ENCODE data around the gene RRP8. TPM values are rescaled to one million over a fixed set of nuclear protein-coding genes. Genes with fewer than 3 reads are reported as not detected.
A peak's percentile ranks its signal among the peaks of the same experiment; 100 is the strongest.

Gene RRP8
- total RNA-seq, 1 experiment from 2014 or later, result 35.5 TPM

DNA sequence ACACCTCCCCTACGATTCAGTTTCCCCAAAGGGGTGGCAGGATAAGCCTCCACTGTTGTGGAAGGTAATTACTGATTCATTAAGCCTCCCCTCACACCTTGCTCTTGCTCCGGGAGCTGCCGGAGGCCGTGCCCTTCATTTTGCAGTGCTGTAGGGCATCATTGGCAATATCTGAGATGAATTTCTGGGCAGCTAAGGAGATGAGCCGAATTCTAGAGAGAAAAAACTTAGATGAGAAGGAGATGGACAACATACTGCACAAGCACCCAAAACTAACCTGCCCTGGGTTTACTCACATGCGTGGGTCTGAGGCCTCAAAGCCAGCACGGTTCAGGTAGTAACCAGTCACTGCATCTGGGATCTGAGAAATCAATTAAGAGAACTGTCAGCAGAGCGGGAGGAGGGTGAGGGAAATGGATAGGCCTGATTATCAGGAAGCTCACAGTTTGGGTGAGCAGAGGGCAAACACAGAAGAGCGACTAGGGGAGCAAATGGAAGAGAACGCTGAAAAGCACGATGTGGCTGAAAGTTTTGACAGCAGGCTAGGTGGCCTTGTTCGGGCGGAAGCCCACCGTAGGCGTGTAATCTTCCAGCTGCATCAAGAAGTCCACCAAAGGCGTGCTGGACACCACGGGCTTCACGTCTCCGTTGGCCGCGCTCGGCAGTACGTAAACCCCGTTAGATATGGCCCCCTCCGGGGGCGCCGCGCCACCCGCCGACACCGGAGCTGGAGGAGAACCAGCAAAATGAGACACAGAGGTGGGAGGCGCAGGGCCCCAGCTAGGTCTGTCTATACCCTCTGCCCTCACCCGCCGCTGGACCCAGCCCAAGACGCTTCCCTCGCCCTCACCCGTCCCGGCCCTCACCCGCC lies 7.9 kb upstream of the RRP8 start:
- in situ Hi-C loops (cut with HindIII; ENCODE audit: low pct_unique_long_range_greater_than_20kb, low sequenced_read_pairs), result no loop called here
- no peak for DNase-seq (ENCODE audit: low read depth, low spot score)

GRCh38 chr11:6610591-6610990 lies 7.2 kb upstream of the RRP8 start:
- in situ Hi-C loops (cut with HindIII; ENCODE audit: low pct_unique_long_range_greater_than_20kb, low sequenced_read_pairs), result no loop called here
- no peak for DNase-seq (ENCODE audit: low read depth, low spot score)

DNA sequence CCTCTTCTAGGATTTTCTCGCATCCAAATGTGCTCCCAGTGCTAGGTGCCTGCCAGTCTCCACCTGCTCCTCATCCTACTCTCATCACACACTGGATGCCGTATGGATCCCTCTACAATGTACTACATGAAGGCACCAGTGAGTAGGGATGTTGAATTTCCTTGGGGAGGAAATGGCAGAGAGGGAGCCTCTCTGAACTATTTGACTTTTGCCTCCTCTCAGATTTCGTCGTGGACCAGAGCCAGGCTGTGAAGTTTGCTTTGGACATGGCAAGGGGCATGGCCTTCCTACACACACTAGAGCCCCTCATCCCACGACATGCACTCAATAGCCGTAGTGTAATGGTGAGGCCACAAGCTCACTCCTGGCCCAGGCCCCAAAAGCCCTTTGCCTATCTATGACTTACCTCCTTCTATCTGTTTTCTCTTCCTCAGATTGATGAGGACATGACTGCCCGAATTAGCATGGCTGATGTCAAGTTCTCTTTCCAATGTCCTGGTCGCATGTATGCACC lies 6.1 kb upstream of the RRP8 start:
- in situ Hi-C loops (cut with HindIII; ENCODE audit: low pct_unique_long_range_greater_than_20kb, low sequenced_read_pairs), result no loop called here

DNA sequence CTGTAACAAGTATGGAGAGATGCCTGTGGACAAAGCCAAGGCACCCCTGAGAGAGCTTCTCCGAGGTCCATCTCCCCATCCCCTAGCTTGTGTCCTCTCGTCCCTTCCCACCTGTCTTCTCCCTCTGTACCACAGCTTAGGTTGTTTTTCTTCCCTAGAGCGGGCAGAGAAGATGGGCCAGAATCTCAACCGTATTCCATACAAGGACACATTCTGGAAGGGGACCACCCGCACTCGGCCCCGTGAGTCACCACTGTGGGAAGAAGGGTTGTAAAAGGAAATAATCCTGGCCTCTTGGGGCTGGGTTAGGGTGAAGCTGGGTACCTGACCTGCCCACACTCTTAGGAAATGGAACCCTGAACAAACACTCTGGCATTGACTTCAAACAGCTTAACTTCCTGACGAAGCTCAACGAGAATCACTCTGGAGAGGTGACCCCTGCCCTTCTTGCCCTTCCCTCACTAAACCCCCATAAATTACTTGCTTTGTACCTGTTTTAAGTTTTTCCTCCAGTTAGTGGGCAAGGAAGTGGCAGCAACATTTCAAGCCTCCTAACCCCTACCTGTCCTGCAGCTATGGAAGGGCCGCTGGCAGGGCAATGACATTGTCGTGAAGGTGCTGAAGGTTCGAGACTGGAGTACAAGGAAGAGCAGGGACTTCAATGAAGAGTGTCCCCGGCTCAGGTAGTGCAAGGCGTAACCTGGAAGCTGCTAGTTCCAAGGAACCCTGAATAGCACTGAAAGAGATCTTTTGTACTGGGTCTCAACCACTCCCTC lies 5.5 kb upstream of the RRP8 start:
- in situ Hi-C loops (cut with HindIII; ENCODE audit: low pct_unique_long_range_greater_than_20kb, low sequenced_read_pairs), result no loop called here

More for the DNA sequence above, 6.1 kb upstream of the RRP8 start:
- no peak for DNase-seq (ENCODE audit: low read depth, low spot score)

GRCh38 chr11:6608011-6608410 lies 4.6 kb upstream of the RRP8 start:
- DNase-seq (ENCODE audit: low read depth, low spot score), result no peak
- in situ Hi-C loops (cut with HindIII; ENCODE audit: low pct_unique_long_range_greater_than_20kb, low sequenced_read_pairs), result no loop called here

More for the DNA sequence above, 5.5 kb upstream of the RRP8 start:
- DNase-seq (ENCODE audit: low read depth, low spot score), result no peak

GRCh38 chr11:6607190-6607795 lies 3.9 kb upstream of the RRP8 start:
- in situ Hi-C loops (cut with HindIII; ENCODE audit: low pct_unique_long_range_greater_than_20kb, low sequenced_read_pairs), result no loop called here

GRCh38 chr11:6606471-6607189 lies 3.2 kb upstream of the RRP8 start:
- peak; percentile 79 for DNase-seq (ENCODE audit: low read depth, low spot score)
- in situ Hi-C loops (cut with HindIII; ENCODE audit: low pct_unique_long_range_greater_than_20kb, low sequenced_read_pairs), result no loop called here

More at GRCh38 chr11:6607190-6607795, 3.9 kb upstream of the RRP8 start:
- DNase-seq (ENCODE audit: low read depth, low spot score), result no peak

DNA sequence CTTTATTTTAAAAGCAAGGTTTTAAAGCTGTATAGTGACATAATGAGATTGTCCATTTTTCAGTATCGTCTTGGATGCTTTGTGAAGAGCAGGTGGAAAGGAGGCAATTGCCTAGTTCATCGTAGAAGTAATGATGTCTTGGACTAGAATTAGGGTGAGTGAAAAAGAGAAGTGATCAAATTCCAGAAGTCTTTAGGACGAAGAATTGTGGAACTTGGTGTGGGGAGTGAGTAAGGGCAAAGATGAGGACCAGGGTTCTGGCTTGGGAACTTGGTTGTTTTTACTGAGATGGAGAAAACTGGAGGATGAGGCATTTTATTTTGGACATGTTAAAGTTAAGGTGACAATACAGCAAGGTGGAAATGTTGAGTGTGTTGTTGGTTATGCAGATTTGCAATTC lies 1.4 kb upstream of the RRP8 start:
- DNase-seq (ENCODE audit: low read depth, low spot score), result no peak
- in situ Hi-C loops (cut with HindIII; ENCODE audit: low pct_unique_long_range_greater_than_20kb, low sequenced_read_pairs), result no loop called here

GRCh38 chr11:6604081-6604626 lies 738 bp upstream of the RRP8 start:
- peak; percentile 63 for DNase-seq (ENCODE audit: low read depth, low spot score)
- in situ Hi-C loops (cut with HindIII; ENCODE audit: low pct_unique_long_range_greater_than_20kb, low sequenced_read_pairs), result no loop called here

GRCh38 chr11:6602096-6602940 lies 1.1 kb downstream of the RRP8 start:
- in situ Hi-C loops (cut with HindIII; ENCODE audit: low pct_unique_long_range_greater_than_20kb, low sequenced_read_pairs), result no loop called here

DNA sequence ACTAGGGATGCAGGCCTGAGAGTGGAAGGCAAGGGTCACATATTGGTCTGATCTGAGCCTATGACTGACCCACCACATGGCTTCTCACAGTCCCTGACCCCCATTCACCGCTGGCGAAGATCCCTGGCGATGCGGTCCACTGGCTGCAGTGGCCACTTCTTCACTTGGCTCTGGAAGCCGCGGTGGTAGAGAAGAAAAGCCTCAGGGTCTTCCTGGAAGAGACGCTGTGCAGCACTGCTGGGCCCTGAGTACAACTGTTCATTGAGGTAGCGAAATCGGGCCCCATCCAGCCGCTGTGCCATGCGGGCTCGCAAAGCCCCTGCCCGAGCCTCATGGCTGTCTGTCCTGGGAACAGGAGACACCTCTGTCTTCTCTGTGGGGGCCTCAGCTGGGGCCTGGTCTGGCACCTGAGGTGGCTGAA lies 2.4 kb downstream of the RRP8 start:
- DNase-seq (ENCODE audit: low read depth, low spot score), result no peak
- in situ Hi-C loops (cut with HindIII; ENCODE audit: low pct_unique_long_range_greater_than_20kb, low sequenced_read_pairs), result no loop called here

More at GRCh38 chr11:6602096-6602940, 1.1 kb downstream of the RRP8 start:
- DNase-seq (ENCODE audit: low read depth, low spot score), result no peak

- DNase-seq (ENCODE audit: low read depth, low spot score), result no peak
- in situ Hi-C loops (cut with HindIII; ENCODE audit: low pct_unique_long_range_greater_than_20kb, low sequenced_read_pairs), result no loop called here
Measured at GRCh38 chr11:6599881-6600390, 3.5 kb downstream of the RRP8 start.

DNA sequence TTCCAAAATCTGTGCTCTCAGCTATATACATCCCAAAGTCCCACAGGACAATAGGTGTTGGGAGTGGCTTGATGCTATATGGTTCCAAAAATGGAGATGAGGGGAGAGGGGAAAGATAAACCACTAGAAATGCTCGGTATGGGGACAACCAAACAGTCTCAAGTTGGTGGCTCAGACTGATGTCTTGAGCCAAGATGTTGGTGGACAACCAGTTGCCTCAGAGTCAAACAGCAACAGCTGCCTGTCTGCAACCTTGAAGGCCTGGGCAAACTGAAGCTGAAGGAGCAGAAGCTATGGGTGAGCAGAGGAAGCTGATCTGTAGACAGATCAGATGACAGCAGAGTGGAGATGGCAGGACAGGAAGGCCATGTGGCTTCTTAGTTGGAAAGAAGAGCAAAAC lies 4.0 kb downstream of the RRP8 start:
- in situ Hi-C loops (cut with HindIII; ENCODE audit: low pct_unique_long_range_greater_than_20kb, low sequenced_read_pairs), result no loop called here
- DNase-seq (ENCODE audit: low read depth, low spot score), result no peak

DNA sequence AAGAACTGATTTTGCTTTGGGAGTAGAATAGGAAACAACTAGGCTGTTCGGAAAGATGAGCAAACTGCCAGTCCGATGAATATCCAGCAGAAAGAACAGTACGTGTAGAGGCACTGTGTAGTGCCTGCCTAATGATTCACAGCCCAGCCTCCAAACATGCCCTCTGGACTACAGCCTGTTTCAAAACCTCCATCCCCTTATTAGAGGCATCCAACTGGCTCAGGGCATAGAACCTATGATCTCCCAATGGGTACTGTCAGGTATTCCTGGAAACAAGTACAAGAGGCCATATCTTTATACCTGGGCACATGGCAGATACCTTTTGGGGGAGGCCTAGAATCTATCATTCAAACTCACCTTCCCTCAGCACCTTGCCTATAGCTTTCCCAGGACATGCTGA lies 4.9 kb downstream of the RRP8 start:
- in situ Hi-C loops (cut with HindIII; ENCODE audit: low pct_unique_long_range_greater_than_20kb, low sequenced_read_pairs), result no loop called here
- DNase-seq (ENCODE audit: low read depth, low spot score), result no peak

- DNase-seq (ENCODE audit: low read depth, low spot score), result no peak
- in situ Hi-C loops (cut with HindIII; ENCODE audit: low pct_unique_long_range_greater_than_20kb, low sequenced_read_pairs), result no loop called here
Measured at GRCh38 chr11:6596239-6596877, 7.1 kb downstream of the RRP8 start.

Measured in SK-MEL-5 (cell line).